H54 (cell line): ENCODE data around the gene SEZ6.

Experiments
- DNase-seq: peaks from one replicate; pipeline ENCODE4 v3.0.0; 2011; ENCODE audit warnings: low spot score, mixed read lengths; ENCODE audit not compliant: insufficient read length
- FAIRE-seq: peaks from 3 replicates; lab custom pipeline; 2011; peaks lifted over from hg19 to GRCh38; lab: Jason Lieb, UNC
- POLR2A ChIP-seq: IDR thresholded peaks from 2 replicates; pipeline ENCODE4 v1.6.1; 2011; ENCODE audit warnings: low read depth, mild to moderate bottlenecking, low read length

Gene SEZ6

DNA sequence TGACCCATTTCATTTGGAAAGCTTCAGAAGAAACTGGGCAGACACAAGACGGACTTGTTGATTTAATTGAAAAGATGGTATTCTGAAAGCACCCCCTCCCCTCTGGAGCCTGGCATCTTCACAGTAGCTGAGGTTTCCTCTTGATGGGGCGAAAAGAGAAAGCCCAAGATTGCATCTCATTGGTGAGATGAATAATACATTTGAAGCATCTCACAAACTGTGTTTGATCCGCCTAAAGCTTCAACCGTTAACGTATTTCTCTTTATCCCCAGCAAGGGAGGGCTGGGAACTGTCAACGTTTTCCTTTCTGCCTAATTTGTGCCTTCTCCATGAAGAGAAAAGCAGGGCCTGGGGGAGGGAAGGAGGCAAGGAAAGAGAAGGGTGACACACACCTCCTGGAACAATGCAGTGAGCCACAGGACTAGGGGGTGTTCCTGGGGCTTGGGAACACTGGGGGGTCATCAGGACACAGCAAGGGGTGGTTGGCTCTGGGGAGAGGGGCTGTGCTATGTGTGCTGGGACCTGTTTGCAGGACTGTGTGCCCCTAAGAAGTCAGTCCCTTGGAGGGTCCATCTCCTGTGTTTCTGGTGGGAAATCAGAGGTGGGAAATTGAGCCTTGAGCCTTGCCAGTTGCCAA is 18.6 kb upstream of the SEZ6 start:
- no peak for TF ChIP-seq POLR2A
- DNase-seq (no peak), FAIRE-seq (no peak)

DNA sequence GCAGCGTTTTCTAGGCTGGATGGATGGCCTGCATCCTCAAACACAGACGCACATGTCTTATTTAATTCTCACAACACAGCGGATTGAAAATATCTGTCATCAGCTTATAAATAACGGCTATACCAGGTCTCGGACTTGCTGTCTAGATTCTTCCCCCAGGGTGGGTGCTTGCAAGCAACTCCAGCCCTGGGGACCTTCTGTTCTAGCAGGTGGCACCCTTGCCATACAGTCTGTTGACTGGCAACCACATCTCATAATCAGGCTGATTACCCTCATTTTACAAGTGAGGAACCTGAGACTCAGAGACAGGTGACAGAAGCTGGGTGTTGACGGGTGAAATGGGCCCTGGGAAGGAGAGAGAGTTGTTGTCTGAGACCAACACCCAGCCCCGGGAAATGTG is 16.2 kb upstream of the SEZ6 start:
- DNase-seq (no peak), FAIRE-seq (no peak)
- no peak for TF ChIP-seq POLR2A

- FAIRE-seq (no peak), DNase-seq (no peak)
- TF ChIP-seq POLR2A: no peak
Measured at GRCh38 chr17:29021226-29021625, 15.4 kb upstream of the SEZ6 start.

DNA sequence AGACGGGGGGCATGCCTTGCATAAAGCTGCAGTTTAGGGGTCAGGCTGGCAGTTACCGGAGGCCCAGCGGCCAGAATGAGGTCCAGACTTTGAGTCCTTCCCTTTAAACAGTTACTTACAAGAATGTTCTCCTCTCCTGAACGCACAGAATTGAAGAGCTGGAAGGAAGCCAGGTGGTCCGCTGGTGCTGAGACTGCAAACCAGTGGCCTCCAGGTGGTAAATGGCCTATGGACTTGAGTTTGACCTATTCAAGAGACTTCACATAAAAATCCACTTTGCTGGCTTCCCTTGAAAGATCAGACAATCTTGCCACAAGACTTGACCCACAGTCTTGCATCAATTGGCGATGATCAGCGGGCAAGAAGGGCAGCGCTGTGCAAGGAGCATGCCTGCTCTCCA is 14.7 kb upstream of the SEZ6 start:
- FAIRE-seq: no peak
- TF ChIP-seq POLR2A: no peak
- DNase-seq: no peak

- no peak for TF ChIP-seq POLR2A
- FAIRE-seq (no peak), DNase-seq (no peak)
Measured at GRCh38 chr17:29019475-29020181, 13.8 kb upstream of the SEZ6 start.

DNA sequence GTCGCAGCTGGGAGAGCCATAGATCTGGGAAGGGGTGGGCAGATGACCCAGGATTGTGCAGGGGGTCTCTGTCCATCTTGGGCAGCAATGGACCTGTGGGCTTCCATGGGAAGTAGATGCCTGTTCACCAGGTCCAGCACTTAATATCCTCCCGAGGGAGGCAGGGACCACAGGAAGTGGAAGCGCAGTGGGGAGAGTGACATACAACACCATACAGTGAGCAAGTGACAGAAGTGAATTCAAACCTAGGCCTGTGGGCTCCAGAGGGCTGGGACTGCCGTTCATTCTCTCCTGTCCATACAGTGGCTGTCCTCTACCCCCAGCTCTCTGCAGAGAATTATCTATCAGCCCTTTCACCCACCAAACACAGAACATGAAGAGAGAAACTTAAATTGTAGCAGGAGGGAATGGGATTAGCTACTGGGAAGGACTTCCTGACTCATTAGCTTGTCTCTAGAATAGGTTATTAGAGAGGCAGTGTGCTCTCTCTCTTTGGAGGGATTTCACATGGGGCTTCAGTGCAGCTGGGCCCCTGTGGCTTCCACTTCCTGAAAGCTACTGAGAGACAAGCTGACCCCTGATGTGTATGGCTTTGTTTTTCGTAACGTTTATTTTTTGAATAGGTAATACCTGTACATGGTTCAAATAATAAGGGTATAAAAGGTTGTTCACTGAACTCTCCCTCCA is 13.1 kb upstream of the SEZ6 start:
- no peak for TF ChIP-seq POLR2A
- FAIRE-seq (no peak), DNase-seq (no peak)

GRCh38 chr17:29016345-29017210 is 10.7 kb upstream of the SEZ6 start:
- FAIRE-seq (no peak), DNase-seq (no peak)
- TF ChIP-seq POLR2A: no peak

GRCh38 chr17:29014716-29015115 is 8.9 kb upstream of the SEZ6 start:
- no peak for TF ChIP-seq POLR2A
- no peak for FAIRE-seq
- no peak for DNase-seq

DNA sequence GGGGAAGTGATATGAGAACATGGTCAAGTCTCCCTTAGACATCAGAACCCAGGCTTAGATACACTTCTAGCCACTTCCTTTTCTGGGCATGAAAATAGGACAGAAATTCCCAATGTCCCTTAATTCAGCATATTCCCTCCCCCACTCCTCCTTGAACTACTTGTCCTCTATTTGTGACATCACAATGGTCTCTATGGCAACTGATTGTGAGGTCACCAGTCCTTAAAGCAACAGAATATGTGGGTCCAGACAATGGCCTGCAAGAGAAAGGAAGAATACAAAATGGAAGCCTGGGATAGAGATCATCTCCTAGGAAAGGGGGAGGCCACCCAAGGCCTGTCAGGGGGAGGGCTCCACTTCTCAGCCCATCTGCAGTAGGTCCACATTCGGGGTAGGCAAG is 6.7 kb upstream of the SEZ6 start:
- TF ChIP-seq POLR2A: no peak
- FAIRE-seq (no peak), DNase-seq (no peak)

DNA sequence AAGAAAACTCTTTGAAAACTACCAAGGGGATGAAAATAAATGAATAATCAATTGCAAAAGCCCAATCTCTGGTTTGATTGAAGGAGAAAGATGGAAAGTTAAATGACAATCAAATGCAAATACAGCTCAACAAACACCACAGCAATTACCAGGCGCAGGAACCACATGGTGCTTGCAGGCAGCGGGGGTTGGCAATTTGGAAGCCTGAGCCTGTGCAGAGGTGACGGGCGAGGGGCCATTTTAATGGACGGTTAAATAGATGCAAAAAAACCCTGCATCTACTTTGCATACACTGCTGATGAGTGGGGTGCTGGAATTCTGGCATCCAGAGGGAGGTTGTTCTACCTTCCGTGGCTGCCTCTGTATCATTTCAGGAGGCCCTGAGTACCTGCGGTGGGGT is 4.8 kb upstream of the SEZ6 start:
- no peak for TF ChIP-seq POLR2A
- FAIRE-seq: no peak
- DNase-seq: no peak

GRCh38 chr17:29010129-29010528 is 4.3 kb upstream of the SEZ6 start:
- DNase-seq (no peak), FAIRE-seq (no peak)
- TF ChIP-seq POLR2A: no peak

GRCh38 chr17:29008591-29008990 is 2.8 kb upstream of the SEZ6 start:
- no peak for TF ChIP-seq POLR2A
- DNase-seq (no peak), FAIRE-seq (no peak)

DNA sequence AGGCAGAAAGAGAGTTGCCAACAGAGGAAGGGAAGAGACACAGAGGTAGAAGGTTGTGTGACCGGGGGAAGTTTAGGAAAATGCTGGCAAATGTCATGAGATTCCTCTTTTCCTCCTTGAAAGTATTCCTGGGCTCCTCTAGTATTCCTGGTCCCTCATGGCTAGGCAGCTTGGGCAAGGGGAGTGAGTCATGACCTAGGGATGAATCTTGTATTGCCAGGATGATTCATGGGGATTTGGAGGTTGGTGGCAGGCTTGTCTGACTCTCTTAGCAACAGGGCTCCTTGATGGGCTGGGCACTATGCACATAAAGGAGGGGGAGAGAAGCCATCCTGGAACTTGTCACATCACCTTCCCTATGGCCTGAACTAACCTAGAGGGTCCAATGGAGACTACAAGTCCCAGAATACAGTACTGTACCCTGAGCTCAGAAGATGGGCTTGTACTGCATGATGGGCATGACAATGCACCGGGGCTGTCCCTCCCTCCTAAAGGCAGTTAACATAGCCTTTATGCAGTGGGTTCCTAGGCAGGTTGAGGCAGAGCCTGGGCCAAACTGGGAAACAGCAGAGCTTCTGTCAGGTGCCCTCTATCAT is 2.1 kb upstream of the SEZ6 start:
- DNase-seq (peak; percentile 100), FAIRE-seq (peak; percentile 74)

DNA sequence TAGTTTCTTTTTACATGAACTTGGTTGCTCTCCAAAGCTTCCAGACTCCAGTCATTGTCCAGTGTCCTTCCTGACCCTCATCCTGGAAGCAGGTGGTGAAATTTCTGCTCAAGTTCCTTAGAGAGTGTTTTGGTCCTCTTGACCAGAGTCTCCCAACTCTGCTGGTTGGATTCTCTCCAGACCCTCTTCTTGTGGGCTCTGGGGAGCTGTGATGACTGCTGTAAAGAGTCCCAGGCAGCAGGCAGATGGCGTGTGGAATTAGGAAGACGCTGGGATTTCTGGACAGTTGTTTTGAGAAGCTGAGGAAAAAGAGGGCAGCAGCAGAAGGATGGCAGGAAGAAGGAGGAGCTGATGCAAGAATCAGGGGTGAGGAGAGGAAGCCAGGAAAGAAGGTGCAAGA is 1.6 kb upstream of the SEZ6 start:
- DNase-seq (no peak), FAIRE-seq (no peak)
- TF ChIP-seq POLR2A: no peak

More for the DNA sequence above, 2.1 kb upstream of the SEZ6 start:
- no peak for TF ChIP-seq POLR2A
